BE2C (cell line): Measurements from ENCODE around the gene CCNL2.
A peak's percentile ranks its signal among the peaks of the same experiment; 100 is the strongest.

Source experiments
- DNase-seq: peaks from one replicate; pipeline ENCODE4 v3.0.0-alpha.2; 2020
- H3K27me3 ChIP-seq: fragments of 250-450 bp; sonication (Bioruptor Pico); 2 replicates; pipeline ENCODE4 v1.5.1; 2020; ENCODE audit warnings: mild to moderate bottlenecking
- H3K36me3 ChIP-seq: fragments of 250-450 bp; sonication (Bioruptor Pico); 2 replicates; pipeline ENCODE4 v1.5.1; 2020; ENCODE audit warnings: mild to moderate bottlenecking
- H3K4me1 ChIP-seq: fragments of 250-450 bp; sonication (Bioruptor Pico); 2 replicates; pipeline ENCODE4 v1.5.1; 2020
- H3K4me3 ChIP-seq: 2 replicates; pipeline ENCODE4 v1.5.1; 2011; ENCODE audit warnings: low read depth, low read length
- H3K9me3 ChIP-seq: fragments of 250-450 bp; sonication (Bioruptor Pico); 2 replicates; pipeline ENCODE4 v1.5.1; 2020
- CTCF ChIP-seq: IDR thresholded peaks from 2 replicates; pipeline ENCODE4 v1.5.1; 2012; ENCODE audit warnings: mild to moderate bottlenecking, low read depth, low read length

Gene CCNL2

GRCh38 chr1:1355416-1355815, 43.7 kb downstream of the CCNL2 start:
- peak; percentile 40 for DNase-seq
- TF ChIP-seq CTCF, result no peak
- Histone ChIP-seq H3K27me3 (no peaks in the 10 kb centered on the region), H3K36me3 (no peaks in the 10 kb centered on the region), H3K4me1 (peaks cover 34% of the 10 kb centered on the region), H3K9me3 (no peaks in the 10 kb centered on the region), H3K4me3 (no peak overlapping the region)

- TF ChIP-seq CTCF, result no peak
- DNase-seq, result peak; percentile 11
- Histone ChIP-seq H3K36me3 (no peaks in the 10 kb centered on the region), H3K27me3 (no peaks in the 10 kb centered on the region), H3K4me3 (no peak overlapping the region), H3K9me3 (no peaks in the 10 kb centered on the region), H3K4me1 (peaks cover 34% of the 10 kb centered on the region)
Observed at GRCh38 chr1:1354271-1355247, 44.6 kb downstream of the CCNL2 start.

GRCh38 chr1:1353389-1354151, 45.6 kb downstream of the CCNL2 start:
- no peak for TF ChIP-seq CTCF
- Histone ChIP-seq H3K4me3 (no peak overlapping the region), H3K4me1 (peaks cover 25% of the 10 kb centered on the region), H3K27me3 (no peaks in the 10 kb centered on the region), H3K36me3 (no peaks in the 10 kb centered on the region), H3K9me3 (no peaks in the 10 kb centered on the region)
- DNase-seq, result no peak

- TF ChIP-seq CTCF, result no peak
- H3K4me3 ChIP-seq, result no peak overlapping the region
- peaks cover 24% of the 10 kb centered on the region for H3K4me1 ChIP-seq
- H3K27me3 ChIP-seq, result no peaks in the 10 kb centered on the region
- no peaks in the 10 kb centered on the region for H3K9me3 ChIP-seq
- no peak for DNase-seq
- no peaks in the 10 kb centered on the region for H3K36me3 ChIP-seq
Observed at GRCh38 chr1:1352786-1353388, 46.2 kb downstream of the CCNL2 start.

- H3K36me3 ChIP-seq, result no peaks in the 10 kb centered on the region
- H3K27me3 ChIP-seq, result no peaks in the 10 kb centered on the region
- peaks cover 27% of the 10 kb centered on the region for H3K4me1 ChIP-seq
- DNase-seq, result no peak
- no peak overlapping the region for H3K4me3 ChIP-seq
- no peaks in the 10 kb centered on the region for H3K9me3 ChIP-seq
- no peak for TF ChIP-seq CTCF
Observed at GRCh38 chr1:1351511-1352427, 47.4 kb downstream of the CCNL2 start.
